Islet of Langerhans (tissue), 1 donor: ENCODE results near the gene PINK1.
"Not testable (repeated sequence)": the region's sequence is repeated elsewhere in the genome, so short reads cannot be mapped to it uniquely, and the experiment has no call there.

ENCODE experiments used
- FAIRE-seq: peaks from one replicate; lab custom pipeline; 2011; peaks lifted over from hg19 to GRCh38; lab: Jason Lieb, UNC

Gene PINK1

GRCh38 chr1:20633190-20634064 is at the start of gene PINK1:
Gene PINK1, plus strand, starts transcription at chr1:20633458. Its CDS starts 91 bp downstream, at chr1:20633549.
- FAIRE-seq, result no peak

GRCh38 chr1:20584890-20585289 is 48.4 kb upstream of the PINK1 start:
- FAIRE-seq, result no peak

- no peak for FAIRE-seq
These were observed 46.2 kb upstream of the PINK1 start for GRCh38 chr1:20586953-20587660.

- no peak for FAIRE-seq
These were observed 45.6 kb upstream of the PINK1 start for GRCh38 chr1:20587661-20588053.

- no peak for FAIRE-seq
These were observed 44.5 kb upstream of the PINK1 start, which contains the start of gene CDA for GRCh38 chr1:20588634-20589225. Gene CDA, plus strand, starts transcription at chr1:20589097. Its CDS starts 33 bp downstream, at chr1:20589130.

- FAIRE-seq, result no peak
These were observed 43.7 kb upstream of the PINK1 start for GRCh38 chr1:20589331-20590278.

- no peak for FAIRE-seq
These were observed 42.9 kb upstream of the PINK1 start for GRCh38 chr1:20590306-20590777.

- FAIRE-seq, result no peak
These were observed 39.5 kb upstream of the PINK1 start for GRCh38 chr1:20593756-20594155.

GRCh38 chr1:20594746-20595145 is 38.5 kb upstream of the PINK1 start:
- no peak for FAIRE-seq

GRCh38 chr1:20596106-20596505 is 37.2 kb upstream of the PINK1 start:
- FAIRE-seq, result no peak

- FAIRE-seq, result no peak
These were observed 35.6 kb upstream of the PINK1 start for GRCh38 chr1:20597650-20598049.

- no peak for FAIRE-seq
These were observed 33.1 kb upstream of the PINK1 start for GRCh38 chr1:20600156-20600555.

GRCh38 chr1:20601129-20601825 is 32.0 kb upstream of the PINK1 start:
- FAIRE-seq, result no peak

GRCh38 chr1:20602851-20603450 is 30.3 kb upstream of the PINK1 start:
- no peak for FAIRE-seq

- FAIRE-seq, result no peak
These were observed 29.5 kb upstream of the PINK1 start for GRCh38 chr1:20603504-20604464.

GRCh38 chr1:20604678-20605077 is 28.6 kb upstream of the PINK1 start:
- no peak for FAIRE-seq

GRCh38 chr1:20606801-20607570 is 26.3 kb upstream of the PINK1 start:
- not testable (repeated sequence) for FAIRE-seq

GRCh38 chr1:20609541-20609940 is 23.7 kb upstream of the PINK1 start:
- no peak for FAIRE-seq

GRCh38 chr1:20610970-20611369 is 22.3 kb upstream of the PINK1 start:
- no peak for FAIRE-seq
